Neural crest cell (in vitro differentiated cells): ENCODE measurements around the gene ME2. TPM values are rescaled to one million over a fixed set of nuclear protein-coding genes. Genes with fewer than 3 reads are reported as not detected.

Source experiments
- DNase-seq: peaks from one replicate; pipeline ENCODE4 v3.0.0; 2021; ENCODE audit warnings: low read depth, mixed read lengths, low spot score
- H3K27ac Mint-ChIP-seq: one replicate; pipeline ENCODE4 v1.8.0; 2021; ENCODE audit warnings: mild to moderate bottlenecking, mixed read lengths; ENCODE audit not compliant: unreplicated experiment
- H3K27me3 Mint-ChIP-seq: 2 replicates; pipeline ENCODE4 v1.8.0; 2021; ENCODE audit warnings: low read depth, mild to moderate bottlenecking, mixed read lengths
- H3K36me3 Mint-ChIP-seq: 2 replicates; pipeline ENCODE4 v1.8.0; 2021; ENCODE audit warnings: low read depth, mild to moderate bottlenecking, mixed read lengths
- H3K4me1 Mint-ChIP-seq: 2 replicates; pipeline ENCODE4 v1.8.0; 2021; ENCODE audit warnings: mixed read lengths
- H3K4me3 Mint-ChIP-seq: one replicate; pipeline ENCODE4 v1.8.0; 2021; ENCODE audit warnings: mild to moderate bottlenecking, mixed read lengths
- H3K9me3 Mint-ChIP-seq: 2 replicates; pipeline ENCODE4 v1.8.0; 2021; ENCODE audit warnings: mixed read lengths
- CTCF ChIP-seq: fragments of 200-600 bp; sonication (generic); conservative IDR thresholded peaks from 2 replicates; pipeline ENCODE4 v1.5.0; 2021; ENCODE audit warnings: antibody characterized with exemption, mild to moderate bottlenecking
- total RNA-seq: library from RNA; stranded (reverse); gene quantifications from 2 replicates; pipeline ENCODE4 v1.2.1, GENCODE V29; 2021

Gene ME2
- total RNA-seq, 1 donor from 2014 or later, result 55.8 TPM

DNA sequence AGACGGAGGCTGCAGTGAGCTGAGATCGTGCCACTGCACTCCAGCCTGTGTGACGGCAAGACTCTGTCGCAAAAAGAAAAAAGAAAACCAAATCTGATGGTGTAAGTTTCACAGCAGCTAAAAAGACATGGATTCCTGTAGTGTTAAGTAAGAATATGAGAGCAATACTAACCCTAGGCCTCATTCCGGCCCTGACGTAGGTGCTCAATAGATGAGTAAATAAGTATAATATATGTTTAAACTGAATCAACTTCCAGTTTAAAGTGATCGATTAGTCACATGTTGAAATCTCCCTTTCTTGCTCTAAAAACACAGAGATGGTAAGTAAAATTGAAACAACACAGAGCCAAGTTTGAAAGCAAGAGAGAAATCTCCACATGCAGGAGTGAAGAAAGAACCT lies 8.0 kb downstream of the ME2 start:
- H3K27ac Mint-ChIP-seq, result no peak overlapping the region
- H3K4me3 Mint-ChIP-seq, result no peak overlapping the region
- no peaks in the 10 kb centered on the region for H3K9me3 Mint-ChIP-seq

DNA sequence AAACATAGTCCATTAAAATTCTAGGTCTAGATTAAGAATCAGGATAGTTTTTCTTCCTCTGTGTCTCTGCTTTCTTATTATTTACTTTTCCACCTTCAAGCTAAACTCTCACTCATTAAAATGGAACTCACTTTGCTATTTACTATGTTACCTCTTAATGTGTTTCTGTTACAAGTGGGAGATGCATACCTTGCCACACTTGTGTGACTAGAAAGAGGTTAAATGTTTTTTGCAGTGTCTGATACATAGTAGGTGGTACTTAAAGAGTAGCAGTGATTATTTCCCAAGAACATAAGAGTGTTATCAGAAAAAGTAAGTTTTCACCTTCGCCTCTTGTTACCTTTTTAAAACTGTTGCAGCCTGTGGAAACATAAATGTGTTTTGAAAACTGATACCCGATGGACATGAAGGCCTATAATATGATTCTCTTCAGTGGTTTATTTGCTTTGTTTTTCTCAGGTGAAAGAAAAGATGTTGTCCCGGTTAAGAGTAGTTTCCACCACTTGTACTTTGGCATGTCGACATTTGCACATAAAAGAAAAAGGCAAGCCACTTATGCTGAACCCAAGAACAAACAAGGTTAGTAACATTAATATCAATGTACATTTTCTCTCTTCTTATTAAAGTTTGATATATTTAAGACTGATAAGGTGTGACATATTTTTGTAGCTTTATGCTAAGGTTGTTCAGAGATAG lies 16.6 kb downstream of the ME2 start:
- H3K27ac Mint-ChIP-seq, result no peak overlapping the region
- no peak overlapping the region for H3K4me3 Mint-ChIP-seq
- peaks cover 4% of the 10 kb centered on the region for H3K4me1 Mint-ChIP-seq
- peaks cover 5% of the 10 kb centered on the region for H3K9me3 Mint-ChIP-seq
- DNase-seq, result no peak
- no peaks in the 10 kb centered on the region for H3K27me3 Mint-ChIP-seq
- peaks cover 34% of the 10 kb centered on the region for H3K36me3 Mint-ChIP-seq
- no peak for TF ChIP-seq CTCF

More for the DNA sequence above, 8.0 kb downstream of the ME2 start:
- no peak for DNase-seq
- peaks cover 21% of the 10 kb centered on the region for H3K36me3 Mint-ChIP-seq
- no peaks in the 10 kb centered on the region for H3K27me3 Mint-ChIP-seq
- no peaks in the 10 kb centered on the region for H3K4me1 Mint-ChIP-seq
- no peak for TF ChIP-seq CTCF

- Mint-ChIP-seq H3K27me3 (no peaks in the 10 kb centered on the region), H3K4me3 (no peak overlapping the region), H3K27ac (no peak overlapping the region), H3K4me1 (peaks cover 4% of the 10 kb centered on the region), H3K9me3 (peaks cover 5% of the 10 kb centered on the region), H3K36me3 (peaks cover 34% of the 10 kb centered on the region)
- TF ChIP-seq CTCF, result no peak
- no peak for DNase-seq
Measured at GRCh38 chr18:50896093-50896492, 17.2 kb downstream of the ME2 start.

- Mint-ChIP-seq H3K27me3 (no peaks in the 10 kb centered on the region), H3K27ac (no peak overlapping the region), H3K36me3 (peaks cover 39% of the 10 kb centered on the region), H3K4me1 (peaks cover 4% of the 10 kb centered on the region), H3K9me3 (peaks cover 5% of the 10 kb centered on the region), H3K4me3 (no peak overlapping the region)
- TF ChIP-seq CTCF, result no peak
- no peak for DNase-seq
Measured at GRCh38 chr18:50898919-50899318, 20.0 kb downstream of the ME2 start.

- peaks cover 5% of the 10 kb centered on the region for H3K9me3 Mint-ChIP-seq
- H3K36me3 Mint-ChIP-seq, result peaks cover 46% of the 10 kb centered on the region
- no peaks in the 10 kb centered on the region for H3K4me1 Mint-ChIP-seq
- no peak for DNase-seq
- H3K27me3 Mint-ChIP-seq, result no peaks in the 10 kb centered on the region
- H3K4me3 Mint-ChIP-seq, result no peak overlapping the region
- no peak for TF ChIP-seq CTCF
- no peak overlapping the region for H3K27ac Mint-ChIP-seq
Measured at GRCh38 chr18:50902797-50903196, 23.9 kb downstream of the ME2 start.
